HL-60/S4 treated with retinoic acid at 250 ng/mL for 4 days and 3 days (cell line): ENCODE data around the gene APOA4.
"Not testable (repeated sequence)": the region's sequence is repeated elsewhere in the genome, so short reads cannot be mapped to it uniquely, and the experiment has no call there.

ENCODE experiments used
- in situ Hi-C: fragments of 300-500 bp; cut with MboI; formaldehyde crosslinking; loops from 2 replicates; pipeline ENCODE4 v1.7.0; 2022; ENCODE audit warnings: low sequenced_read_pairs

APOA4 gene

GRCh38 chr11:116807601-116808261 lies 15.4 kb downstream of the APOA4 start:
- in situ Hi-C loops, result no loop called here

GRCh38 chr11:116804001-116804400 lies 19.1 kb downstream of the APOA4 start:
- in situ Hi-C loops, result no loop called here

- in situ Hi-C loops, result not testable (repeated sequence)
Measured at GRCh38 chr11:116801662-116802061, 21.4 kb downstream of the APOA4 start.

- in situ Hi-C loops, result no loop called here
Measured at GRCh38 chr11:116800610-116801009, 22.5 kb downstream of the APOA4 start.

GRCh38 chr11:116798368-116798767 lies 24.7 kb downstream of the APOA4 start:
- in situ Hi-C loops, result loop anchor here (25.0 kb wide), 1 partner anchor 314 kb away; no protein-coding TSS in a partner anchor

- in situ Hi-C loops, result loop anchor here (25.0 kb wide), 1 partner anchor 314 kb away; no protein-coding TSS in a partner anchor
Measured at GRCh38 chr11:116797816-116798215, 25.3 kb downstream of the APOA4 start.

GRCh38 chr11:116796548-116796947 lies 26.6 kb downstream of the APOA4 start:
- in situ Hi-C loops, result loop anchor here (25.0 kb wide), 1 partner anchor 316 kb away; no protein-coding TSS in a partner anchor

GRCh38 chr11:116794851-116795250 lies 28.3 kb downstream of the APOA4 start:
- in situ Hi-C loops, result loop anchor here (25.0 kb wide), 1 partner anchor 317 kb away; no protein-coding TSS in a partner anchor

GRCh38 chr11:116793772-116794097 lies 29.4 kb downstream of the APOA4 start:
- in situ Hi-C loops, result loop anchor here (25.0 kb wide), 1 partner anchor 319 kb away; no protein-coding TSS in a partner anchor

- in situ Hi-C loops, result loop anchor here (25.0 kb wide), 1 partner anchor 319 kb away; no protein-coding TSS in a partner anchor
Measured at GRCh38 chr11:116792869-116793771, 30.0 kb downstream of the APOA4 start.

- in situ Hi-C loops, result loop anchor here (25.0 kb wide), 1 partner anchor 320 kb away; no protein-coding TSS in a partner anchor
Measured at GRCh38 chr11:116792144-116792868, 30.8 kb downstream of the APOA4 start.

- in situ Hi-C loops, result loop anchor here (25.0 kb wide), 1 partner anchor 321 kb away; no protein-coding TSS in a partner anchor
Measured at GRCh38 chr11:116791813-116792143, 31.3 kb downstream of the APOA4 start, which contains the start of gene APOA5. Gene APOA5, minus strand, starts transcription at chr11:116791879. Its CDS starts 19 bp downstream, at chr11:116791860.

GRCh38 chr11:116791002-116791812 lies 31.9 kb downstream of the APOA4 start:
- in situ Hi-C loops, result loop anchor here (25.0 kb wide), 1 partner anchor 321 kb away; no protein-coding TSS in a partner anchor

- in situ Hi-C loops, result loop anchor here (25.0 kb wide), 1 partner anchor 322 kb away; no protein-coding TSS in a partner anchor
Measured at GRCh38 chr11:116790167-116791001, 32.7 kb downstream of the APOA4 start.

GRCh38 chr11:116788975-116789374 lies 34.1 kb downstream of the APOA4 start:
- in situ Hi-C loops, result loop anchor here (25.0 kb wide), 1 partner anchor 323 kb away; no protein-coding TSS in a partner anchor

GRCh38 chr11:116788534-116788933 lies 34.6 kb downstream of the APOA4 start:
- in situ Hi-C loops, result loop anchor here (25.0 kb wide), 1 partner anchor 324 kb away; no protein-coding TSS in a partner anchor

GRCh38 chr11:116787786-116788486 lies 35.2 kb downstream of the APOA4 start, which contains the start of gene ZPR1:
Gene ZPR1, minus strand, starts transcription at chr11:116788023. Its CDS starts 33 bp downstream, at chr11:116787990.
- in situ Hi-C loops, result loop anchor here (25.0 kb wide), 1 partner anchor 324 kb away; no protein-coding TSS in a partner anchor

- in situ Hi-C loops, result loop anchor here (25.0 kb wide), 1 partner anchor 325 kb away; no protein-coding TSS in a partner anchor
Measured at GRCh38 chr11:116787436-116787785, 35.7 kb downstream of the APOA4 start.
